ENCODE results near the gene TP53I11. TPM values are rescaled to one million over a fixed set of nuclear protein-coding genes. Genes with fewer than 3 reads are reported as not detected.

The TP53I11 gene
- total RNA-seq, 1 donor from 2014 or later, result 2.7 TPM

DNA sequence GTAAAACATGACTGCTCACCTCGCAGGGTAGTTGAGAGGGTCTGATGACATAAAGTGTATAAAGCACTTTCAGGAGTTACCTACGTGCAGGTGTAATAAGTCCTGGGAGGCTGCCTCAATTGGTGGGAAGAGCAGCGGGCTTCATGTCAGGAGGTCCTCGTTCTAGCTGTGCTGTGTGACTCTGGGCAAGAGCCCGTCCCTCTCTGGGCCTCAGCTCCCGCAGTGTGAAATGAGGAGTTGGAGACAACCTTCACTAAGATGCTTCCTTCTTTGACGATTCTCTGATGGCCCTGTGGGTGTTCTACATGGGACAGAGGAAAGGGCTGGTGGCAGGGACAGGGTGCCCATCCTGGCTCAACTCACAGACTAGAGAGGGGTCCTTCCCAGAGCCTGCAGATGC lies 57.8 kb downstream of the TP53I11 start:
- intact Hi-C loops (cut with micrococcal nuclease), result loop anchor here (5.0 kb wide), 1 partner anchor 271 kb away; no protein-coding TSS in a partner anchor

DNA sequence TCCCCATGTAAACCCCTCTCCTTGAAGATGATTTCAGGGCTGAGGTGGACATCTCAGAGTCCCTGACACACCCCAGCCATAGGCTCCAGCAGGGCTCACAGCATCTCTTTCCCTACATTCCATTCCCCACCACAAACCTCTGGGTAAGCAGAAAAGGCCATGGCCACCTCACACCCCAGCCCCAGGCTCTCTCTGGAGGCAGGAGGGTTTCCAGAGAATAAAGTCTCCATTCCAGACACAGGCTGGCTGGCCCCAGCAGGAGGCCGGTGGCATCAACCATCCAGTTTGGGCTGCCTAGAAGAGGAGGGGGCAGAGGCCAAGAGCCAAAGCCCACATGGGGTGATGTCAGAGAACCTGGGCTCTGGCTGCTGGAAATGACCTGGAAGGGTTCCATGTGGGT lies 61.4 kb downstream of the TP53I11 start:
- intact Hi-C loops (cut with micrococcal nuclease), result no loop called here

DNA sequence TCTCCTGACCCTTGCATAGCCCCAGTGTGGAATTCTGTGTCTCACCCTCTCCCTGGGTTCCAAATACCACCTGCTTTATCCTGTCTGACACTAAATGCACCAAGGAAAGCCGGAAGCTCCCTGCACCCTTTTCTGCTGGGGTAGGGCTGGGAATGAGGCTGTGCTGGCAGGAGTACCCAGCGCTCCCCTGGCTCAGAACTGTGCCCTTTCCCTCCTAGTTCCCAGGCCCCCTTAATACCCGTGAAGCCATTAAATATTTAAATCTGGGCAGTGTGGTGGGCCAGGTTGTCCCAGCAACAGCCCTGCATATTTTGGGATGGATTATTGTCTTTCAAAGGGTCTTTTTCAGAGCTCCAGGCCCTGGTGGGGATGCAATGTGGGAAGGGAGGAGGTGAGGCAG lies 63.0 kb downstream of the TP53I11 start:
- intact Hi-C loops (cut with micrococcal nuclease), result no loop called here

DNA sequence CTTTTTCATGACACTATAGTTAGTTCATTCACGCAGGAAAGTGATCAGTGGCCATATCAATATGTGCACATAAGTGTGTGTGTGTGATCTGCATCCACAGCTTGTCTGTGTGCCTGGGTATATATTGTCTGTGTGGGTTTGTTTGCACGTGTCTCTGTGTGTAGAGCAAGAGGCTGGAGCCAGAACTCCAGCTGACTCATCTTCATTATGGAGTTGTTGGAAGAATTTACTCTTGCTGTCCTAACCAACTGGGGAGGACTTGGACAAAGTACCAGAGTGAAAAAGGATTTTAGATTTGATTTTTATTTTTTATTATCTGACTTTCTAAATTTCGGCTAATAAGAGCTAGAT lies 63.9 kb downstream of the TP53I11 start:
- intact Hi-C loops (cut with micrococcal nuclease), result no loop called here

DNA sequence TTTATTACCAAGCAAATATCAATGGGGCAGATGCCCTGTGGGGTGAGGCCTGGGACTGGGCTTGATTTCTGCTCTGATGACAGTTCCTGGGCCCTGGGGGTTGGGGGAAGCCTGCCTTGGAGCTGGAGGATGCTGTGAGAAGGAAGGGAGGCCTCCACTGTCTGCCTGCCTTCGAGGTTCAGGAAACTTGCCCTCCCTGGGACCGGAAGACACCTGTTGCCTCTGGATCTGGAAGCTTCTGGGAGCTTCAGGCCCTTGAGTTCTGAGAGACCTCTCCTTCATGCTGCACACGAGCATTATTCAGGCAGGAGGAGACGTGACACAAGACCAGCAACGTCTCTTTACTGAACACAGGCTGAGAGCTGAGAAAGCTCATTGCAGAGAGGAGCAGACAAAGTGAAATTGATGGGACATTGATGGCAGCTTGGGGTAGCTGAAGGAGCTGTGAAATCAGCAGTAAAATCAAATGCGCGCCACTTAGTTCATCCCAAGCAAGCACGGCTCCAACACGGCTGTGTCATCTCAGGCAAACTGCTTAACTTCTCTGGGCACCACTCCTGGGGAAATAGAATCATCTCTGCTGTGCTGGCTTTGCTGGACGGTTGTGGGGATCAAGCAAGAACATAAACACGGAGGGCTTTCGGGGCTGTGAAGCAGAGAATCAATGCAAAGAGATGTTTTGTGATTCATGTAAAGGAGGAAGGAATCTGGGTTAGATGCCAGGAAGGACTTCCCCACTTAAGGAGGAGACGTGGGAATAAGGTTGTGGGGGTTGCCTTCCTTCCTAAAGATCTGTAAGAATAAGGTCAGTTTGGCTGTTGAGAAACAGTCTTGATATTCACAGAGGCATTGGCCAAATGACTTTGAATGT lies 64.5 kb downstream of the TP53I11 start:
- intact Hi-C loops (cut with micrococcal nuclease), result no loop called here

DNA sequence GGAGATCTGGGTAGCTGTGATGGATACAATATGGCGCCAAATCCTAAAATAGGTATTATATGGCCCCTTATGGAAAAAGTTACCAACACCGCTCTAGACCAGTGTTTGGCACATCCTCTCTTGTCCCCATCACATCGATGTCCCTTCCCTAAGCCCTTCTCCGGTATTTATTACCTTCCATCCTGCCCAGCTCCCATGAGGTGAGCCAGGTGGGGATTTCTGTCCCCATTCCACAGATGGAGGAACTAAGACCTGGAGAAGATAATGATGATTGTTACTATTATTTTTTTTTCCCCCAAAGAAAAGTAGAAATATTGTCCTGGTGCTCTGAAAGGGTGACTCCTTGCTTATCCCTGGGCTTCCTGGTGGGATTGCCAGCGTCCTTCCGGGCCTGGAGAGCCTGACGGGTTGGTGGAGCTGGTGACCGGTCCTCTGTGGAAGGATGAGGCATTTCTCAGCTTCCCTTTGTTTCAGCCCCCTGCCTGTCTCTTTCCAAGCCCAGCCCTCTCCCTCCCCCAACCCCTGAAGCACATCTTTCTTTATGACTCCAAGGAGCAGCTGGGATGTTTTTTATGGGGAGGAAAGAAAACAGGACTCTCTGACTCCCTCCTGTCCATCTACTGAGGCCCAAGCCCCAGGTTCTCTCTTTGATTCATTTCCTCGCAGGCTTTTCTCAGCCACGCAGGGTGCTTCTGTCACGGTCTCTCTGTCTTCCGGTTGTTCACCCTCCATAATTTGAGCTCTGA lies 65.4 kb downstream of the TP53I11 start:
- intact Hi-C loops (cut with micrococcal nuclease), result no loop called here

DNA sequence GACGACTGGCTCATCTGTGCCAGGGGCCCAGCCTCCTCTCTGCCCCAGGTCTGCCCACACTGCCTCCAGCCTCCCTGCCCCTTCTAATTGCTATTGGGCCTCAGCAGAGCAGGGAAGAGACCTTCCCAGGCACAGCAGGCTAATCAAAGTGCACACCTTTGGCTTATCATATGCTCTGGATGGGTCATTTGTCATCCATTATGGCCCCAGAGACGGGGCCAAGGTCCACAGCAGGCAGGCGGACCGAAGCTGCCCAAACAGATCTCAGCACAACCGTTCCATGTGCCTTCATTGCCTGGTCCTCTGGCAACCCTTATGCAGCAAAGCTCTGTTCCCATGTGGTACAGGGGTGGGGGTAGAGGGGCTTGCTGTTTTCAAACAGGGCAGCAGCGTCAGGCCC lies 66.6 kb downstream of the TP53I11 start:
- intact Hi-C loops (cut with micrococcal nuclease), result no loop called here

DNA sequence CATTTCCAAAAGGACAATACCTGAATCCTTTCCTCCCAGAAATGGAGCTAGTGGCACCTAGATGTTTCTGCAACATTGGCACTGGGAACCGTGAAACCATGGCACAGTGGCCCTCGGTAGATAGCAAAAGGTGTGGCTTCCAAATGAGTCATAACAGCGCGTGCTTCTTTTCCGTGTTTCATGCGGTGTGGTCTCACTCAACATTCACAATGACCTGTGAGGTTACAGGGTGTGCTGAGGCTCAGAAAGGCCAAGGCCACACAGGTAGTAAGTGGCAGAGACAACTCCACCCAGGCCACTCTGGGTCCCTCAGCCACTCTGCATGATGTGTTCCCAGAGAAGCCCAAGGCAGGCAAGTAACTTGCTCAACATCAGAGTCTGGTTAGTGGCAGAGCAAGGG lies 67.4 kb downstream of the TP53I11 start:
- intact Hi-C loops (cut with micrococcal nuclease), result no loop called here

Other genes with a start within 250 kb of the TP53I11 start
- 44.9 and 45.8 TPM in 2 replicates for gene TSPAN18, start 223.9 kb downstream of the TP53I11 start, total RNA-seq
- 1.8 and 2.2 TPM in 2 replicates for gene PRDM11, start 195.8 kb upstream of the TP53I11 start, total RNA-seq